SK-N-SH (cell line): ENCODE measurements around the gene FBXL15. TPM values are rescaled to one million over a fixed set of nuclear protein-coding genes. Genes with fewer than 3 reads are reported as not detected.

Experiments used
- CTCF ChIA-PET: fragments of 300-600, 350-600 bp; formaldehyde crosslinking; extraction: SDS; loops from one replicate; lab custom pipeline; 2021; lab: Yijun Ruan, JAX
- POLR2A ChIA-PET: fragments of 350-600 bp; sonication (Branson Sonifier 250); formaldehyde crosslinking; extraction: SDS; loops from one replicate; lab custom pipeline; 2020; ENCODE audit warnings: antibody characterized with exemption, inconsistent platforms; lab: Yijun Ruan, JAX
- DNase-seq: peaks from one replicate; pipeline ENCODE4 v3.0.0; 2012
- H2AFZ ChIP-seq: fragments of 200-600 bp; sonication (generic); 2 replicates; pipeline ENCODE4 v1.8.1; 2016; ENCODE audit warnings: antibody characterized with exemption, mild to moderate bottlenecking, low read depth
- H3F3A ChIP-seq: fragments of 200-600 bp; sonication (generic); replicated peaks from 2 replicates; pipeline ENCODE3; 2016; ENCODE audit warnings: antibody characterized with exemption, mild to moderate bottlenecking; ENCODE audit not compliant: insufficient read depth
- H3K27ac ChIP-seq, 2 experiments: fragments of 200-500 bp in 1 of 2; fragments of 200-600 bp in 1 of 2; sonication (Bioruptor generic) in 1 of 2; sonication (generic), shearing (Covaris generic) in 1 of 2; 2 replicates each; pipeline versions ENCODE4 v1.5.1 to v1.6.1; 2014 to 2016; ENCODE audit warnings: low read depth in 2 of 2, inconsistent platforms in 1 of 2, low read length in 1 of 2, mild to moderate bottlenecking in 1 of 2, mixed read lengths in 1 of 2
- H3K27me3 ChIP-seq: fragments of 200-600 bp; sonication (generic), shearing (Covaris generic); 2 replicates; pipeline ENCODE4 v1.6.1; 2016; ENCODE audit warnings: mixed run types; ENCODE audit not compliant: insufficient read depth
- H3K36me3 ChIP-seq, 2 experiments: fragments of 200-500 bp in 1 of 2; fragments of 200-600 bp in 1 of 2; sonication (Bioruptor generic) in 1 of 2; sonication (generic) in 1 of 2; replicated peaks in 1 of 2; 2 replicates each; pipeline versions ENCODE3 to v1.5.1; 2014 to 2016; ENCODE audit warnings: low read length in 1 of 2, mild to moderate bottlenecking in 1 of 2; ENCODE audit not compliant: insufficient read depth in 2 of 2, control insufficient read depth in 1 of 2
- H3K4me1 ChIP-seq, 2 experiments: fragments of 200-500 bp in 1 of 2; fragments of 200-600 bp in 1 of 2; sonication (Bioruptor generic) in 1 of 2; sonication (generic), shearing (Covaris generic) in 1 of 2; 2 replicates each; pipeline versions ENCODE4 v1.5.1 to v1.6.1; 2014 to 2016; ENCODE audit warnings: low read depth in 1 of 2, low read length in 1 of 2, mixed run types in 1 of 2; ENCODE audit not compliant: insufficient read depth in 2 of 2, control insufficient read depth in 1 of 2
- H3K4me2 ChIP-seq: fragments of 200-600 bp; sonication (generic), shearing (Covaris generic); 2 replicates; pipeline ENCODE4 v1.6.1; 2017; ENCODE audit warnings: mixed run types
- H3K4me3 ChIP-seq, 2 experiments: fragments of 200-500 bp in 1 of 2; fragments of 200-600 bp in 1 of 2; sonication (Bioruptor generic) in 1 of 2; sonication (generic), shearing (Covaris generic) in 1 of 2; 2 replicates each; pipeline versions ENCODE4 v1.5.1 to v1.8.1; 2014 to 2016; ENCODE audit warnings: low read depth in 2 of 2, inconsistent platforms in 1 of 2, low read length in 1 of 2, mild to moderate bottlenecking in 1 of 2, mixed read lengths in 1 of 2, moderate library complexity in 1 of 2
- H3K79me2 ChIP-seq: fragments of 200-600 bp; sonication (generic); 2 replicates; pipeline ENCODE4 v1.8.1; 2017; ENCODE audit warnings: mild to moderate bottlenecking; ENCODE audit not compliant: insufficient read depth
- H3K9ac ChIP-seq: fragments of 200-600 bp; sonication (generic); 2 replicates; pipeline ENCODE4 v1.6.1; 2017; ENCODE audit warnings: mixed run types
- H3K9me2 ChIP-seq: fragments of 200-600 bp; sonication (generic); 2 replicates; pipeline ENCODE4 v1.6.1; 2017; ENCODE audit warnings: mixed run types
- H3K9me3 ChIP-seq: fragments of 200-600 bp; sonication (generic); 2 replicates; pipeline ENCODE4 v1.6.1; 2017; ENCODE audit warnings: mixed run types, mild to moderate bottlenecking, moderate library complexity
- H4K20me1 ChIP-seq: fragments of 200-600 bp; sonication (generic); 2 replicates; pipeline ENCODE4 v1.6.1; 2017; ENCODE audit warnings: mild to moderate bottlenecking, mixed run types; ENCODE audit not compliant: insufficient read depth
- ELF1 ChIP-seq: IDR thresholded peaks from 2 replicates; pipeline ENCODE4 v1.4.0; 2012
- MEF2A ChIP-seq: IDR thresholded peaks from 2 replicates; pipeline ENCODE4 v1.4.0; 2012; ENCODE audit warnings: low read depth, borderline replicate concordance
- NRF1 ChIP-seq: IDR thresholded peaks from 2 replicates; pipeline ENCODE4 v1.6.1; 2012; ENCODE audit warnings: low read depth, mild to moderate bottlenecking, low read length
- POLR2AphosphoS5 ChIP-seq: IDR thresholded peaks from 2 replicates; pipeline ENCODE4 v1.6.1; 2012; ENCODE audit warnings: low read depth, low read length
- RCOR1 ChIP-seq: fragments of 150-350 bp; IDR thresholded peaks from 2 replicates; pipeline ENCODE4 v1.6.1; 2017; ENCODE audit warnings: antibody characterized with exemption, low read length
- SIN3A ChIP-seq: IDR thresholded peaks from 2 replicates; pipeline ENCODE4 v1.6.1; 2012; ENCODE audit warnings: low read depth, mild to moderate bottlenecking, low read length, moderate library complexity, borderline replicate concordance
- SMC3 ChIP-seq: IDR thresholded peaks from 2 replicates; pipeline ENCODE4 v1.6.1; 2012; ENCODE audit warnings: low read depth, low read length, improper control_type of control experiment
- TCF12 ChIP-seq: IDR thresholded peaks from 2 replicates; pipeline ENCODE4 v1.4.0; 2012
- WGBS: methylation state at CpG from one replicate; pipeline ENCODE4 v1.1.6; 2017; ENCODE audit warnings: low lambda C conversion rate; 5-methylcytosine and 5-hydroxymethylcytosine counted together
- polyA plus RNA-seq, 3 experiments: library from polyadenylated mRNA; depleted of rRNA; stranded (reverse); fragments of >200 nt; gene quantifications; 2 replicates each; pipeline ENCODE4 v1.2.3, GENCODE V29; 2012
- TF ChIP-seq, protein P1 (sequence below): IDR thresholded peaks from 2 replicates; pipeline ENCODE4 v1.4.0; 2012; ENCODE audit warnings: low read depth, borderline replicate concordance
- TF ChIP-seq, protein P2 (sequence below): fragments of 200-600 bp; sonication (generic); IDR thresholded peaks from 2 replicates; pipeline ENCODE4 v1.6.1; 2017; ENCODE audit warnings: antibody characterized with exemption, mild to moderate bottlenecking, moderate library complexity
- TF ChIP-seq, protein P3 (sequence below): IDR thresholded peaks from 2 replicates; pipeline ENCODE4 v1.4.0; 2012; ENCODE audit warnings: low read depth, borderline replicate concordance
- TF ChIP-seq, protein P4 (sequence below): IDR thresholded peaks from 2 replicates; pipeline ENCODE4 v1.6.1; 2012; ENCODE audit warnings: mild to moderate bottlenecking, low read depth, low read length, moderate library complexity

FBXL15 gene
- polyA plus RNA-seq, 1 of the 3 experiments (the other 2 are of a cell fraction) = 17.2 TPM

DNA sequence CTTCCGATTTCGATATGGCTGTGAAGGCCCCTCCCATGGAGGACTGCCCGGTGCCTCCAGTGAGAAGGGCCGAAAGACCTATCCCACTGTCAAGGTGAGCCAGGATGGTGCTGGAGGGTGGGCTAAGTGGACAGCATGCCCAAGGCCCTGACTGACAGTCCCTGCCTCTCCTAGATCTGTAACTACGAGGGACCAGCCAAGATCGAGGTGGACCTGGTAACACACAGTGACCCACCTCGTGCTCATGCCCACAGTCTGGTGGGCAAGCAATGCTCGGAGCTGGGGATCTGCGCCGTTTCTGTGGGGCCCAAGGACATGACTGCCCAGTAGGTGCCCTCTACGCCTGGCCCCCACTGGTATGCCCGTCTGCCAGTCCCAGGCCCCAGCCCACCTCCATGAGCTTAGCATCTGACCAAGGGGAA is 23.9 kb upstream of the FBXL15 start:
- Histone ChIP-seq H3K9me3 (no peaks in the 10 kb centered on the region), H2AFZ (no peak overlapping the region), H3K4me2 (peak overlapping the region; percentile 90), H3F3A (peaks cover 3% of the 10 kb centered on the region), H3K27ac (no peak overlapping the region), H3K9ac (no peak overlapping the region), H3K27me3 (no peaks in the 10 kb centered on the region), H4K20me1 (no peaks in the 10 kb centered on the region), H3K9me2 (no peaks in the 10 kb centered on the region), H3K4me3 (no peak overlapping the region), H3K4me1 (peaks cover 0 to 23% of the 10 kb centered on the region in 2 experiments; a peak in 1 of 4 replicates), H3K79me2 (peaks cover 5% of the 10 kb centered on the region; the same call in 1 of the 2 replicates), H3K36me3 (no peaks in the 10 kb centered on the region)
- no peak for TF ChIP-seq TCF12
- TF ChIP-seq, protein P1, sequence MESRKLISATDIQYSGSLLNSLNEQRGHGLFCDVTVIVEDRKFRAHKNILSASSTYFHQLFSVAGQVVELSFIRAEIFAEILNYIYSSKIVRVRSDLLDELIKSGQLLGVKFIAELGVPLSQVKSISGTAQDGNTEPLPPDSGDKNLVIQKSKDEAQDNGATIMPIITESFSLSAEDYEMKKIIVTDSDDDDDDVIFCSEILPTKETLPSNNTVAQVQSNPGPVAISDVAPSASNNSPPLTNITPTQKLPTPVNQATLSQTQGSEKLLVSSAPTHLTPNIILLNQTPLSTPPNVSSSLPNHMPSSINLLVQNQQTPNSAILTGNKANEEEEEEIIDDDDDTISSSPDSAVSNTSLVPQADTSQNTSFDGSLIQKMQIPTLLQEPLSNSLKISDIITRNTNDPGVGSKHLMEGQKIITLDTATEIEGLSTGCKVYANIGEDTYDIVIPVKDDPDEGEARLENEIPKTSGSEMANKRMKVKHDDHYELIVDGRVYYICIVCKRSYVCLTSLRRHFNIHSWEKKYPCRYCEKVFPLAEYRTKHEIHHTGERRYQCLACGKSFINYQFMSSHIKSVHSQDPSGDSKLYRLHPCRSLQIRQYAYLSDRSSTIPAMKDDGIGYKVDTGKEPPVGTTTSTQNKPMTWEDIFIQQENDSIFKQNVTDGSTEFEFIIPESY = no peak
- no peak for TF ChIP-seq MEF2A
- TF ChIP-seq, protein P2, sequence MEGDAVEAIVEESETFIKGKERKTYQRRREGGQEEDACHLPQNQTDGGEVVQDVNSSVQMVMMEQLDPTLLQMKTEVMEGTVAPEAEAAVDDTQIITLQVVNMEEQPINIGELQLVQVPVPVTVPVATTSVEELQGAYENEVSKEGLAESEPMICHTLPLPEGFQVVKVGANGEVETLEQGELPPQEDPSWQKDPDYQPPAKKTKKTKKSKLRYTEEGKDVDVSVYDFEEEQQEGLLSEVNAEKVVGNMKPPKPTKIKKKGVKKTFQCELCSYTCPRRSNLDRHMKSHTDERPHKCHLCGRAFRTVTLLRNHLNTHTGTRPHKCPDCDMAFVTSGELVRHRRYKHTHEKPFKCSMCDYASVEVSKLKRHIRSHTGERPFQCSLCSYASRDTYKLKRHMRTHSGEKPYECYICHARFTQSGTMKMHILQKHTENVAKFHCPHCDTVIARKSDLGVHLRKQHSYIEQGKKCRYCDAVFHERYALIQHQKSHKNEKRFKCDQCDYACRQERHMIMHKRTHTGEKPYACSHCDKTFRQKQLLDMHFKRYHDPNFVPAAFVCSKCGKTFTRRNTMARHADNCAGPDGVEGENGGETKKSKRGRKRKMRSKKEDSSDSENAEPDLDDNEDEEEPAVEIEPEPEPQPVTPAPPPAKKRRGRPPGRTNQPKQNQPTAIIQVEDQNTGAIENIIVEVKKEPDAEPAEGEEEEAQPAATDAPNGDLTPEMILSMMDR = no peak
- no peak for TF ChIP-seq NRF1
- TF ChIP-seq ELF1 = no peak
- no peak for TF ChIP-seq POLR2AphosphoS5
- TF ChIP-seq, protein P3, sequence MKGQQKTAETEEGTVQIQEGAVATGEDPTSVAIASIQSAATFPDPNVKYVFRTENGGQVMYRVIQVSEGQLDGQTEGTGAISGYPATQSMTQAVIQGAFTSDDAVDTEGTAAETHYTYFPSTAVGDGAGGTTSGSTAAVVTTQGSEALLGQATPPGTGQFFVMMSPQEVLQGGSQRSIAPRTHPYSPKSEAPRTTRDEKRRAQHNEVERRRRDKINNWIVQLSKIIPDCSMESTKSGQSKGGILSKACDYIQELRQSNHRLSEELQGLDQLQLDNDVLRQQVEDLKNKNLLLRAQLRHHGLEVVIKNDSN = no peak
- TF ChIP-seq, protein P4, sequence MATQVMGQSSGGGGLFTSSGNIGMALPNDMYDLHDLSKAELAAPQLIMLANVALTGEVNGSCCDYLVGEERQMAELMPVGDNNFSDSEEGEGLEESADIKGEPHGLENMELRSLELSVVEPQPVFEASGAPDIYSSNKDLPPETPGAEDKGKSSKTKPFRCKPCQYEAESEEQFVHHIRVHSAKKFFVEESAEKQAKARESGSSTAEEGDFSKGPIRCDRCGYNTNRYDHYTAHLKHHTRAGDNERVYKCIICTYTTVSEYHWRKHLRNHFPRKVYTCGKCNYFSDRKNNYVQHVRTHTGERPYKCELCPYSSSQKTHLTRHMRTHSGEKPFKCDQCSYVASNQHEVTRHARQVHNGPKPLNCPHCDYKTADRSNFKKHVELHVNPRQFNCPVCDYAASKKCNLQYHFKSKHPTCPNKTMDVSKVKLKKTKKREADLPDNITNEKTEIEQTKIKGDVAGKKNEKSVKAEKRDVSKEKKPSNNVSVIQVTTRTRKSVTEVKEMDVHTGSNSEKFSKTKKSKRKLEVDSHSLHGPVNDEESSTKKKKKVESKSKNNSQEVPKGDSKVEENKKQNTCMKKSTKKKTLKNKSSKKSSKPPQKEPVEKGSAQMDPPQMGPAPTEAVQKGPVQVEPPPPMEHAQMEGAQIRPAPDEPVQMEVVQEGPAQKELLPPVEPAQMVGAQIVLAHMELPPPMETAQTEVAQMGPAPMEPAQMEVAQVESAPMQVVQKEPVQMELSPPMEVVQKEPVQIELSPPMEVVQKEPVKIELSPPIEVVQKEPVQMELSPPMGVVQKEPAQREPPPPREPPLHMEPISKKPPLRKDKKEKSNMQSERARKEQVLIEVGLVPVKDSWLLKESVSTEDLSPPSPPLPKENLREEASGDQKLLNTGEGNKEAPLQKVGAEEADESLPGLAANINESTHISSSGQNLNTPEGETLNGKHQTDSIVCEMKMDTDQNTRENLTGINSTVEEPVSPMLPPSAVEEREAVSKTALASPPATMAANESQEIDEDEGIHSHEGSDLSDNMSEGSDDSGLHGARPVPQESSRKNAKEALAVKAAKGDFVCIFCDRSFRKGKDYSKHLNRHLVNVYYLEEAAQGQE = no peak
- no peak for TF ChIP-seq SIN3A
- TF ChIP-seq SMC3 = no peak
- no peak for TF ChIP-seq RCOR1
- ChIA-PET POLR2A (interaction anchor here (1.5 kb wide), 1 partner anchor 36 kb away, joined by 4 read pairs; the partner anchor contains the start of gene CUEDC2), CTCF (interaction anchor here (0.6 to 16.5 kb wide), 7 partner anchors 11 to 241 kb away, joined by 3 to 359 read pairs (median 17); partner anchors contain the start of genes ELOVL3, FBXL15 and PSD)
- WGBS = no CpG with 5 or more reads among the region's 12 CpGs
- DNase-seq = no peak
